Right cardiac atrium (tissue), 5 donors: ENCODE data around the gene SYTL4. TPM values are rescaled to one million over a fixed set of nuclear protein-coding genes. Genes with fewer than 3 reads are reported as not detected.

Experiments used
- polyA plus RNA-seq: library from polyadenylated mRNA; stranded (reverse); fragments of 200-250 nt; gene quantifications from one replicate; pipeline ENCODE4 v1.2.3, GENCODE V29; 2013
- total RNA-seq, 4 donors: library from RNA; stranded (reverse); fragmentation: NEBNext Ultra II Directional; extraction: Animal tissue kit (Norgen Biotek cat#: 25700); gene quantifications; one replicate each; pipeline ENCODE4 v1.2.1, GENCODE V29; 2021
- donor health status: healthy with polysubstance abuse.
- donor health status: DM: no; HTN: yes; CAD: no.
- donor health status: DM: no; HTN: no; CAD: no.
- donor health status: DM: no; HTN: yes; CAD: no; lungs with severe emphysema.
- donor health status: DM: yes; HTN: yes; CAD: no.

Gene SYTL4
- total and polyA plus RNA-seq, 5 donors: 3.2 to 6.7 (median 3.7) TPM

Other genes with a start within 250 kb of the SYTL4 start
- gene TNMD, start 147.2 kb downstream of the SYTL4 start, total RNA-seq: not detected
- gene TNMD, start 147.2 kb downstream of the SYTL4 start, polyA plus RNA-seq: 0.61 TPM
- gene TSPAN6, start 95.3 kb downstream of the SYTL4 start, total RNA-seq: 10 to 100 TPM in 1 of 4 donors, 1 to 10 TPM in 3; 6.2 to 10.2 (median 8.8) TPM
- 11.9 TPM for gene TSPAN6, start 95.3 kb downstream of the SYTL4 start, polyA plus RNA-seq
- gene SRPX2, start 87.9 kb downstream of the SYTL4 start, total RNA-seq: 10 to 100 TPM in 1 of 4 donors, 1 to 10 TPM in 3; 2.5 to 27.6 (median 4.8) TPM
- gene SRPX2, start 87.9 kb downstream of the SYTL4 start, polyA plus RNA-seq: 4.1 TPM
- gene CSTF2, start 88.3 kb upstream of the SYTL4 start, total RNA-seq: 10 to 100 TPM in 1 of 4 donors, 1 to 10 TPM in 3; 5.8 to 10.9 (median 8.0) TPM
- gene CSTF2, start 88.3 kb upstream of the SYTL4 start, polyA plus RNA-seq: 4.1 TPM
- not detected for gene NOX1, start 142.2 kb upstream of the SYTL4 start, total RNA-seq
- gene NOX1, start 142.2 kb upstream of the SYTL4 start, polyA plus RNA-seq: not detected
- gene XKRX, start 196.8 kb upstream of the SYTL4 start, total RNA-seq: not detected
- not detected for gene XKRX, start 196.8 kb upstream of the SYTL4 start, polyA plus RNA-seq
- not detected for gene ARL13A, start 237.6 kb upstream of the SYTL4 start, total RNA-seq
- not detected for gene ARL13A, start 237.6 kb upstream of the SYTL4 start, polyA plus RNA-seq